Small intestine (tissue), 7 donors: ENCODE results near the gene ARPC1B. TPM values are rescaled to one million over a fixed set of nuclear protein-coding genes. Genes with fewer than 3 reads are reported as not detected.
A peak's percentile ranks its signal among the peaks of the same experiment; 100 is the strongest.
"Not testable (repeated sequence)": the region's sequence is repeated elsewhere in the genome, so short reads cannot be mapped to it uniquely, and the experiment has no call there.

Source experiments
- DNase-seq, 2 donors: peaks; one replicate each; pipeline versions ENCODE4 v3.0.0 to v3.0.0-alpha.2; 2013
- FAIRE-seq: peaks from 2 replicates; lab custom pipeline; 2012; peaks lifted over from hg19 to GRCh38; lab: Jason Lieb, UNC
- H3K27ac ChIP-seq, 3 donors: one replicate each; pipeline ENCODE4 v1.5.1; 2013; ENCODE audit warnings: low read length in 2 of 3, mild to moderate bottlenecking in 2 of 3, control low read depth in 1 of 3, inconsistent platforms in 1 of 3, low read depth in 1 of 3, moderate library complexity in 1 of 3
- H3K27me3 ChIP-seq, 3 donors: one replicate each; pipeline ENCODE4 v1.6.1; 2013; ENCODE audit warnings: low read length in 3 of 3, inconsistent platforms in 1 of 3; ENCODE audit not compliant: control insufficient read depth in 3 of 3, insufficient read depth in 3 of 3
- H3K36me3 ChIP-seq, 3 donors: one replicate each; pipeline ENCODE4 v1.6.1; 2013; ENCODE audit warnings: low read length in 3 of 3, inconsistent platforms in 1 of 3, low read depth in 1 of 3, mild to moderate bottlenecking in 1 of 3, moderate library complexity in 1 of 3; ENCODE audit not compliant: control insufficient read depth in 3 of 3, insufficient read depth in 2 of 3
- H3K4me1 ChIP-seq, 3 donors: one replicate each; pipeline ENCODE4 v1.6.1; 2013; ENCODE audit warnings: low read length in 2 of 3, inconsistent platforms in 1 of 3, low read depth in 1 of 3, mild to moderate bottlenecking in 1 of 3, moderate library complexity in 1 of 3; ENCODE audit not compliant: control insufficient read depth in 3 of 3, insufficient read depth in 2 of 3
- H3K4me3 ChIP-seq, 3 donors: one replicate each; pipeline ENCODE4 v1.5.1; 2013; ENCODE audit warnings: low read length in 3 of 3, control low read depth in 1 of 3, inconsistent platforms in 1 of 3, low read depth in 1 of 3, mild to moderate bottlenecking in 1 of 3, moderate library complexity in 1 of 3
- H3K9me3 ChIP-seq, 2 donors: one replicate each; pipeline ENCODE4 v1.6.1; 2013; ENCODE audit warnings: low read depth in 1 of 2, low read length in 1 of 2; ENCODE audit not compliant: control insufficient read depth in 2 of 2, insufficient read depth in 1 of 2
- WGBS, 3 donors: extraction: QIAGEN DNeasy Blood & Tissue Kit; methylation state at CpG; one replicate each; pipeline ENCODE4 v1.1.7; 2013; 5-methylcytosine and 5-hydroxymethylcytosine counted together
- polyA plus RNA-seq, 4 donors: library from polyadenylated mRNA; stranded (reverse) in 3 of 4; unstranded in 1 of 4; fragments of 200-250 nt in 3 of 4; fragments of 120-200 nt in 1 of 4; gene quantifications; one replicate each; pipeline versions ENCODE4 v1.2.1 to v1.2.3, GENCODE V29; 2013
- donor health status: healthy with polysubstance abuse.
- donor health status: control.
- donor health status: control.
- donor health status: Bipolar disorder and iron deficiency.
- donor health status: healthy.

ARPC1B gene
- polyA plus RNA-seq, 4 donors, result 77.9 to 358 (median 316) TPM

GRCh38 chr7:99415513-99416127 lies 41.1 kb downstream of the ARPC1B start:
- H3K4me3 ChIP-seq, FAIRE-seq, H3K4me1 ChIP-seq, H3K27me3 ChIP-seq, H3K27ac ChIP-seq: not testable (repeated sequence)
- DNase-seq, result peak; percentile 46 to 77
- H3K9me3 ChIP-seq, result peaks cover 0 to 10% of the 10 kb centered on the region in 2 donors
- WGBS, 3 donors, result 49 to 63% (median 60%) methylated on average over 17 of the region's 17 CpGs
- peaks cover 25 to 91% (median 48%) of the 10 kb centered on the region in 3 donors for H3K36me3 ChIP-seq

DNA sequence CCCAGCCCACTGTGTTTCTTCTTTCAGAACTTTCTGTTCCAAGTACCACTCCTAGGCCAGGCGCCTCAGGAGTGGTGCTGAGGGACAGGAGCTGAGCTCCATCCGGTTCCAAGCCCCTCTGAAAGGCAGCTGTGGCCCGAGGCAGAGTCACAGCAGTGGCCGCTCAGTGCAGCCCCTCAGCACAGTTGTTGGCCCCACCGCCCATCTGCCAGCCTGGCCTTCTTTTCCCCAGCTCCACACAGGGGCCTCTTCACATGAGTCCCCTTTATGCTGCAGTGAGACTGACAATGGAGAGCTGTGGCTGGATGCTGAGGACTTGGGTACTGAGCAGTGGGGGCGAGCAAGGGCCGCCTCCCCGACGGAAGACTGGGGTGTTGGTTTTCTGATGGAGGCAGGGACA lies 43.7 kb downstream of the ARPC1B start:
- no peak for FAIRE-seq
- H3K4me3 ChIP-seq, result no peak overlapping the region
- H3K36me3 ChIP-seq, result peaks cover 17 to 92% (median 40%) of the 10 kb centered on the region in 3 donors
- DNase-seq, result no peak
- 94 to 96% (median 94%) methylated on average over 9 of the region's 9 CpGs for WGBS, 3 donors
- H3K27me3 ChIP-seq, result no peaks in the 10 kb centered on the region
- H3K4me1 ChIP-seq, result peaks cover 0 to 3% (median 0%) of the 10 kb centered on the region in 3 donors
- no peak overlapping the region for H3K27ac ChIP-seq
- peaks cover 0 to 10% of the 10 kb centered on the region in 2 donors for H3K9me3 ChIP-seq

- Histone ChIP-seq H3K9me3 (peaks cover 0 to 10% of the 10 kb centered on the region in 2 donors), H3K4me1 (peaks cover 0 to 3% (median 0%) of the 10 kb centered on the region in 3 donors), H3K27me3 (no peaks in the 10 kb centered on the region), H3K4me3 (no peak overlapping the region), H3K27ac (no peak overlapping the region), H3K36me3 (peaks cover 27 to 94% (median 38%) of the 10 kb centered on the region in 3 donors)
- FAIRE-seq (no peak), DNase-seq (no peak)
- 87 to 90% (median 90%) methylated on average over 29 of the region's 29 CpGs for WGBS, 3 donors
Observed at GRCh38 chr7:99419323-99420021, 44.9 kb downstream of the ARPC1B start.

- WGBS, 3 donors, result 89 to 97% (median 92%) methylated on average over 5 of the region's 5 CpGs
- peaks cover 0 to 3% of the 10 kb centered on the region in 2 donors for H3K9me3 ChIP-seq
- FAIRE-seq, result no peak
- no peak overlapping the region for H3K4me3 ChIP-seq
- DNase-seq, result no peak
- H3K36me3 ChIP-seq, result peaks cover 33 to 94% (median 35%) of the 10 kb centered on the region in 3 donors
- H3K27me3 ChIP-seq, result no peaks in the 10 kb centered on the region
- H3K4me1 ChIP-seq, result peaks cover 0 to 3% (median 0%) of the 10 kb centered on the region in 3 donors
- no peak overlapping the region for H3K27ac ChIP-seq
Observed at GRCh38 chr7:99420213-99420612, 45.7 kb downstream of the ARPC1B start.

GRCh38 chr7:99420986-99421385 lies 46.5 kb downstream of the ARPC1B start:
- Histone ChIP-seq H3K27me3 (no peaks in the 10 kb centered on the region), H3K9me3 (no peaks in the 10 kb centered on the region), H3K36me3 (peaks cover 32 to 94% (median 33%) of the 10 kb centered on the region in 3 donors), H3K4me1 (peaks cover 0 to 3% (median 0%) of the 10 kb centered on the region in 3 donors), H3K27ac (no peak overlapping the region), H3K4me3 (no peak overlapping the region)
- 90 to 95% (median 91%) methylated on average over 7 of the region's 7 CpGs for WGBS, 3 donors
- FAIRE-seq (no peak), DNase-seq (no peak)

DNA sequence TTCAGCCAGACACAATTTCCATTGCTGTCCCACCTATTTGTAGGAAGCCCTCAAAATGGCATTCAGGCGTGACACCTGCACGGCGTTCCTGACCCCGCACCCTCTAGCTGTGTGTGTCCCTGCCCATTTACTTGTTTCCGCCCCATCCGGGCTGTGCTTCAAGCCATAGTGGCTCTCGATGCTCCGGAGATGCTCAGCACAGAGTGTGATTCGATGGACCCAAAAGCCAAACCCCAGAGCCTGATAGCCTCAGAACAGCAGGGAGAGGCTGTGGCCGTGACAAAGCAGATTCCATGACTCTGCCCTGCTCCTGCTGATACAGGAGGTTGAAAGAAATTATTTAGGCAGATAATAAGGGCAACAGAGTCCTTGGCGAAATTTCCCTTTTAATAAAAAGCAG lies 47.7 kb downstream of the ARPC1B start:
- 91 to 95% (median 94%) methylated on average over 11 of the region's 11 CpGs for WGBS, 3 donors
- DNase-seq (no peak), FAIRE-seq (no peak)
- peak overlapping the region in 1 of 3 donors; percentile 45 for H3K27ac ChIP-seq
- H3K4me1 ChIP-seq, result peaks cover 0 to 3% (median 0%) of the 10 kb centered on the region in 3 donors
- peaks cover 28 to 85% (median 30%) of the 10 kb centered on the region in 3 donors for H3K36me3 ChIP-seq
- H3K9me3 ChIP-seq, result no peaks in the 10 kb centered on the region
- H3K4me3 ChIP-seq, result no peak overlapping the region
- no peaks in the 10 kb centered on the region for H3K27me3 ChIP-seq

- Histone ChIP-seq H3K27ac (peak overlapping the region in 1 of 3 donors; percentile 45), H3K4me1 (peaks cover 0 to 3% (median 0%) of the 10 kb centered on the region in 3 donors), H3K27me3 (no peaks in the 10 kb centered on the region), H3K4me3 (no peak overlapping the region), H3K9me3 (no peaks in the 10 kb centered on the region), H3K36me3 (peaks cover 24 to 81% (median 30%) of the 10 kb centered on the region in 3 donors)
- 27 to 68% (median 50%) methylated on average over 5 of the region's 5 CpGs for WGBS, 3 donors
- FAIRE-seq, result no peak
- peak; percentile 43 to 51 for DNase-seq
Observed at GRCh38 chr7:99422625-99423024, 48.1 kb downstream of the ARPC1B start.

DNA sequence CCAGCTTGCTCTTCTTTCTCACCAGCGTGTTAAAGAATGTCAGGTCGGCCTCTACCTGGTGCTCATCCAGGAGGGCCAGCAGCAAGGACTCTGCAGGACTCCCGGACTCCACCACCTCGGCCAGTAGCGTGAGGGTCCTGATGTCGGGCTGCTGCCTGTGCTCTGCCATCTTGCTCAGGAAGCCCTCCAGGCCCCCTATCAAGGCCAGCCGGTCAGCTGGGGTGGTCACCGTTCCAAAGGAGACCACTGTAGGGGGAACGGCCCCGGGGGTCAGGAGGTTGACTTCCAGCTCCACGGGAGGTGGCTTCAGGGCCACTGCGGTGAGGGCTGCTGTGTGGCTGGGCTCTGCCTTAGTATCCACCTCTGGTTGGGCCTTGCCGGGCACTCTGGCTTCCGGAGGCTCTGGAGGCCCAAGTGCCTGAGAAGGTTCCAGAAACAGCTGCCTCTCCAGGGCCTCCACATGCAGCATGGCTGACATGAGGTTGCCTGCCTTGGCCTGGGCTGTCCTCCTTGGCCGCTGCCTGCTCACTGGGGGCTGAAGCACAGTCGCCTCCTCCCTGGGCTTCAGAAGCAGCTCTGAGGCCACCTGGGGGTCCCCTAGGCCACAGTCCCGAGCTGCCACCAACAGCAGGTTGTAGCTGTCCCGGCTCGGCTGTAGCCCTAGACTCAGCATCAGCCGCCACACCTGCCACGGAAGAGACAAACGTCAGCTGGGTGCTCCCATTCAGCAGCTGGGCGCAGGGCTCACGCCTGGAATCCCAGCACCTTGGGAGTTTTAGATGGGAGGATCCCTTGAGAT lies 50.6 kb downstream of the ARPC1B start:
- Histone ChIP-seq H3K27me3 (no peaks in the 10 kb centered on the region), H3K27ac (no peak overlapping the region), H3K9me3 (no peaks in the 10 kb centered on the region), H3K4me3 (no peak overlapping the region), H3K36me3 (peaks cover 6 to 74% (median 21%) of the 10 kb centered on the region in 3 donors), H3K4me1 (peaks cover 0 to 3% (median 0%) of the 10 kb centered on the region in 3 donors)
- FAIRE-seq (no peak), DNase-seq (no peak)
- WGBS, 3 donors, result 90 to 98% (median 95%) methylated on average over 21 to 24 of the region's 24 CpGs
